ENCODE measurements around the gene STARD3. TPM values are rescaled to one million over a fixed set of nuclear protein-coding genes. Genes with fewer than 3 reads are reported as not detected.
A peak's percentile ranks its signal among the peaks of the same experiment; 100 is the strongest.

The STARD3 gene
- total and polyA plus RNA-seq, 2 of the 13 experiments (the other 11 are each of a cell fraction or from before 2014, with no cell fraction given): 34.6 to 100 TPM

GRCh38 chr17:39702901-39703893, 66.3 kb downstream of the STARD3 start (continued):
- peak; percentile 72; the same call in 1 of the 2 replicates for TF ChIP-seq ZSCAN21 (CRISPR knock-in tag; IDR thresholded peaks at IDR 0.05; ENCODE audit: borderline replicate concordance)
- TF ChIP-seq FLYWCH1 (CRISPR knock-in tag; IDR thresholded peaks at IDR 0.05): no peak
- TF ChIP-seq TEF (CRISPR knock-in tag; IDR thresholded peaks at IDR 0.05): no peak
- no peak for TF ChIP-seq ATM (IDR thresholded peaks at IDR 0.05; ENCODE audit: borderline replicate concordance)
- no peak for TF ChIP-seq ZNF780A (CRISPR knock-in tag; IDR thresholded peaks at IDR 0.05)
- TF ChIP-seq USF2 (IDR thresholded peaks at IDR 0.05; ENCODE audit: low read depth, low read length): no peak
- TF ChIP-seq USF2 (CRISPR knock-in tag; IDR thresholded peaks at IDR 0.05; ENCODE audit: borderline replicate concordance): no peak
- no peak for TF ChIP-seq TEAD2 (CRISPR knock-in tag; IDR thresholded peaks at IDR 0.05)
- peak; percentile 78 for TF ChIP-seq MYC (CRISPR knock-in tag; IDR thresholded peaks at IDR 0.05; ENCODE audit: borderline replicate concordance)
- TF ChIP-seq ZNF879 (CRISPR knock-in tag; IDR thresholded peaks at IDR 0.05): no peak
- no peak for TF ChIP-seq RNF219 (CRISPR knock-in tag; IDR thresholded peaks at IDR 0.05)
- TF ChIP-seq SIN3A (IDR thresholded peaks at IDR 0.05; ENCODE audit: borderline replicate concordance, low read depth, low read length): peak; percentile 90
- TF ChIP-seq HCFC1 (IDR thresholded peaks at IDR 0.05; ENCODE audit: low read depth, low read length): no peak
- TF ChIP-seq ZNF547 (CRISPR knock-in tag; IDR thresholded peaks at IDR 0.05): peak; percentile 47; the same call in 1 of the 2 replicates
- peak; percentile 63; the same call in 1 of the 2 replicates for TF ChIP-seq NR2F6 (IDR thresholded peaks at IDR 0.05)
- TF ChIP-seq NR2F6 (CRISPR knock-in tag; IDR thresholded peaks at IDR 0.05): peak; percentile 8; the same call in 1 of the 2 replicates
- TF ChIP-seq KAT2B (IDR thresholded peaks at IDR 0.05; ENCODE audit: borderline replicate concordance, low read depth, low read length): no peak
- no peak; the same call in none of the 2 replicates for TF ChIP-seq SSRP1 (CRISPR knock-in tag; IDR thresholded peaks at IDR 0.05)
- no peak; the same call in 1 of the 2 replicates for TF ChIP-seq ZNF414 (CRISPR knock-in tag; IDR thresholded peaks at IDR 0.05)
- TF ChIP-seq ZBTB21 (CRISPR knock-in tag; IDR thresholded peaks at IDR 0.05): peak; percentile 75; the same call in 1 of the 2 replicates
- TF ChIP-seq ZBTB7A (CRISPR knock-in tag; IDR thresholded peaks at IDR 0.05): peak; percentile 89
- no peak for TF ChIP-seq ZNF460 (CRISPR knock-in tag; IDR thresholded peaks at IDR 0.05; ENCODE audit: borderline replicate concordance)
- TF ChIP-seq CC2D1A (CRISPR knock-in tag; IDR thresholded peaks at IDR 0.05): no peak
- TF ChIP-seq ZNF589 (CRISPR knock-in tag; conservative IDR thresholded peaks at IDR 0.05): no peak
- TF ChIP-seq MXI1 (IDR thresholded peaks at IDR 0.05; ENCODE audit: borderline replicate concordance, low read depth, low read length): peak; percentile 91; the same call in 2 of the 3 replicates
- TF ChIP-seq ZSCAN9 (CRISPR knock-in tag; IDR thresholded peaks at IDR 0.05; ENCODE audit: borderline replicate concordance): no peak

All from HepG2 (cell line).